Caco-2 (cell line): Measurements from ENCODE around the gene HSPB9. TPM values are rescaled to one million over a fixed set of nuclear protein-coding genes. Genes with fewer than 3 reads are reported as not detected.

Experiments
- BruUV-seq: library from RNA; stranded (reverse); fragments of 400-500 nt; replicated peaks from 2 replicates; lab custom pipeline; 2021; lab: Mats Ljungman, UMichigan
- CTCF ChIA-PET: fragments of 300-600 bp; sonication (Branson Sonifier 250); formaldehyde crosslinking; loops from one replicate; lab custom pipeline; 2022; ENCODE audit warnings: antibody characterized with exemption; lab: Charles Lee
- POLR2A ChIA-PET: fragments of 300-600 bp; sonication (Branson Sonifier 250); formaldehyde crosslinking; loops from one replicate; lab custom pipeline; 2022; ENCODE audit warnings: antibody characterized with exemption; lab: Charles Lee
- DNase-seq, 2 experiments: peaks; one replicate each; pipeline versions ENCODE4 v3.0.0 to v3.0.0-alpha.2; 2020 to 2022
- H3K27me3 ChIP-seq: replicated peaks from 2 replicates; pipeline ENCODE4 v1.6.0; 2011; ENCODE audit warnings: low read length; ENCODE audit not compliant: control insufficient read depth, insufficient read depth
- H3K36me3 ChIP-seq: 2 replicates; pipeline ENCODE4 v1.5.1; 2011; ENCODE audit warnings: low read length; ENCODE audit not compliant: control insufficient read depth, insufficient read depth
- H3K4me1 ChIP-seq: fragments of 250-450 bp; sonication (Bioruptor Pico); 2 replicates; pipeline ENCODE4 v1.5.1; 2020; ENCODE audit warnings: mild to moderate bottlenecking
- H3K4me3 ChIP-seq: 2 replicates; pipeline ENCODE4 v1.5.1; 2011; ENCODE audit warnings: low read depth, mild to moderate bottlenecking, control low read depth, low read length
- H3K9me3 ChIP-seq: fragments of 250-450 bp; sonication (Bioruptor Pico); 2 replicates; pipeline ENCODE4 v1.5.1; 2020; ENCODE audit warnings: mild to moderate bottlenecking, moderate library complexity
- H3K27ac Mint-ChIP-seq: one replicate; pipeline ENCODE4 v1.8.0; 2022; ENCODE audit warnings: mixed read lengths; ENCODE audit not compliant: unreplicated experiment
- H3K27me3 Mint-ChIP-seq: one replicate; pipeline ENCODE4 v1.8.0; 2022; ENCODE audit warnings: mixed read lengths; ENCODE audit not compliant: insufficient read depth, unreplicated experiment
- H3K36me3 Mint-ChIP-seq: one replicate; pipeline ENCODE4 v1.8.0; 2022; ENCODE audit warnings: mild to moderate bottlenecking, mixed read lengths; ENCODE audit not compliant: insufficient read depth, unreplicated experiment
- H3K4me1 Mint-ChIP-seq: one replicate; pipeline ENCODE4 v1.8.0; 2022; ENCODE audit warnings: low read depth, mixed read lengths; ENCODE audit not compliant: unreplicated experiment
- H3K4me3 Mint-ChIP-seq: one replicate; pipeline ENCODE4 v1.8.0; 2022; ENCODE audit warnings: mild to moderate bottlenecking, moderate library complexity, mixed read lengths; ENCODE audit not compliant: unreplicated experiment
- H3K9me3 Mint-ChIP-seq: one replicate; pipeline ENCODE4 v1.8.0; 2022; ENCODE audit warnings: mixed read lengths; ENCODE audit not compliant: unreplicated experiment
- intact Hi-C: fragments of 100-400 bp; cut with micrococcal nuclease; formaldehyde crosslinking; loops from one replicate; pipeline ENCODE4 v1.10.0; 2022; ENCODE audit not compliant: unreplicated experiment
- total RNA-seq: library from RNA; stranded (reverse); gene quantifications from 2 replicates; pipeline ENCODE4 v1.2.3, GENCODE V29; 2022
- TF ChIP-seq, protein P1 (sequence below), 2 experiments: fragments of 200-600 bp in 1 of 2; IDR thresholded peaks; 1 replicate in 1 of 2; 2 replicates in 1 of 2; pipeline versions ENCODE4 v1.5.1 to v1.8.0; 2011 to 2022; ENCODE audit warnings: antibody characterized with exemption in 1 of 2, control low read depth in 1 of 2, inconsistent platforms in 1 of 2, low read depth in 1 of 2, low read length in 1 of 2, mild to moderate bottlenecking in 1 of 2, moderate library complexity in 1 of 2; ENCODE audit not compliant: insufficient read depth in 1 of 2, severe bottlenecking in 1 of 2, unreplicated experiment in 1 of 2

Gene HSPB9
- total RNA-seq, 1 experiment from 2014 or later = not detected

DNA sequence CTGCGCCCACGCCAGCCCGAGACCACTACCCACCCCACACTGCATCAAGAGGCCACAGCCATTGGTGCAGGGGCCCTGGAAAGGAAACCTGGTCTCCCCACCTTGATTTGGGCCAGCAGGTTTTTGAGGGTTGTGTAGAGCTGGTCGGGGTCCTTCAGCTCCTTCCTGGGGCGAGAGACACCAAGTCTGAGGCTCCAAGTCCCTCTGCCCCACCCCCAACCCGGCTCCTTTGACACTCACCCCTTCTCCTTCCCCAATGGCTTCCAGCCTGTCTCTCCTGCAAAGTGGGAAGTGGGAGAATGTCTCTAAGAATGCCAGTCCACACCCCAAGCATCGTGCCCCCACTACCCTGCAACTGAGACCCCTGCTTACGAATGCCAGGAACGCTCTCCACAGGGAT, 8.5 kb upstream of the HSPB9 start:
- no peak for DNase-seq
- H3K36me3 ChIP-seq = no peaks in the 10 kb centered on the region; the same call in none of the 2 replicates
- Mint-ChIP-seq H3K4me3 (no peak overlapping the region), H3K27ac (no peak overlapping the region), H3K9me3 (no peaks in the 10 kb centered on the region), H3K4me1 (no peaks in the 10 kb centered on the region), H3K27me3 (no peaks in the 10 kb centered on the region), H3K36me3 (peaks cover 26% of the 10 kb centered on the region)
- no peaks in the 10 kb centered on the region for H3K27me3 ChIP-seq
- ChIA-PET CTCF (no interaction called here), POLR2A (no interaction called here)
- H3K4me1 ChIP-seq = no peaks in the 10 kb centered on the region
- BruUV-seq = no TSS peak
- TF ChIP-seq, protein P1, sequence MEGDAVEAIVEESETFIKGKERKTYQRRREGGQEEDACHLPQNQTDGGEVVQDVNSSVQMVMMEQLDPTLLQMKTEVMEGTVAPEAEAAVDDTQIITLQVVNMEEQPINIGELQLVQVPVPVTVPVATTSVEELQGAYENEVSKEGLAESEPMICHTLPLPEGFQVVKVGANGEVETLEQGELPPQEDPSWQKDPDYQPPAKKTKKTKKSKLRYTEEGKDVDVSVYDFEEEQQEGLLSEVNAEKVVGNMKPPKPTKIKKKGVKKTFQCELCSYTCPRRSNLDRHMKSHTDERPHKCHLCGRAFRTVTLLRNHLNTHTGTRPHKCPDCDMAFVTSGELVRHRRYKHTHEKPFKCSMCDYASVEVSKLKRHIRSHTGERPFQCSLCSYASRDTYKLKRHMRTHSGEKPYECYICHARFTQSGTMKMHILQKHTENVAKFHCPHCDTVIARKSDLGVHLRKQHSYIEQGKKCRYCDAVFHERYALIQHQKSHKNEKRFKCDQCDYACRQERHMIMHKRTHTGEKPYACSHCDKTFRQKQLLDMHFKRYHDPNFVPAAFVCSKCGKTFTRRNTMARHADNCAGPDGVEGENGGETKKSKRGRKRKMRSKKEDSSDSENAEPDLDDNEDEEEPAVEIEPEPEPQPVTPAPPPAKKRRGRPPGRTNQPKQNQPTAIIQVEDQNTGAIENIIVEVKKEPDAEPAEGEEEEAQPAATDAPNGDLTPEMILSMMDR (IDR thresholded peaks at IDR 0.05; ENCODE audit: insufficient read depth in 1 of 2, low read depth in 1 of 2, low read length in 1 of 2, severe bottlenecking in 1 of 2, unreplicated experiment in 1 of 2) = no peak
- no peaks in the 10 kb centered on the region for H3K9me3 ChIP-seq
- intact Hi-C loops = no loop called here
- no peak overlapping the region for H3K4me3 ChIP-seq

DNA sequence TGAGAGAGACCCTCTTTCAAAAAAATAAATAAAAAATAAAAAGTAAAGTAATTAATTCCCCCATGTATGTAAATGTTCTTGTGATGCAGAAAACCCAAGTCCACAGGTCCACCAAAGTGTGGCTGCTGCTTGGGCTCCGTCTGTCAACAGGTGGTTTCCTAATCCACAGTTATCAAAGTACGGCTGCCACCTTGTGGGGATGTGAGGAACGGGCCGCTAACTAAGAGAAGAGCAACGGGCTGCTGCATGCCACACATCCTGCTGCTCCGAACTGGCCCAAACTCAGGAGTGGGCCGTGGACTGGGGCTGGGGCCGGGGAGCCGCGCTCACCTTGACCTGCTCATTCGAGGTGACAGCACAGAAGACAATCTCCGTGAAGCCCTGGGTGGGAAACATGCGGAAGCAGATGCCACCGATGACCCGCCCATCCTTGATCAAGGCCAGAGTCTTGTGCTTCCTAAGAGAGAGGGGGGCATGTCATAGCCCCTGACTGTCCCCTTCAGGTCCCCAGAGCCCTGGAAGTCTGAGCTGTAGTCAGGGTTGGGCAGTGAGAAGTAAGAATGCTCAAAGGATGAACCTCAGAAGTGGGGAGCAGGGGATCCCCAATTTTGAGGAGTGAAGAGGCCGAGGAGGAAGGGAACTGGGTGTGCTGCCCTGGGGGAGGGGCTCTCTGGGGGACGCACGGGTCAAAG, 5.8 kb upstream of the HSPB9 start:
- peak; percentile 85 to 86 for DNase-seq
- Mint-ChIP-seq H3K27ac (no peak overlapping the region), H3K9me3 (no peaks in the 10 kb centered on the region), H3K27me3 (no peaks in the 10 kb centered on the region), H3K36me3 (peaks cover 36% of the 10 kb centered on the region), H3K4me3 (no peak overlapping the region), H3K4me1 (no peaks in the 10 kb centered on the region)
- TF ChIP-seq, protein P1 (IDR thresholded peaks at IDR 0.05; ENCODE audit: insufficient read depth in 1 of 2, low read depth in 1 of 2, low read length in 1 of 2, severe bottlenecking in 1 of 2, unreplicated experiment in 1 of 2) = peak; percentile 87 to 90
- no TSS peak for BruUV-seq
- Histone ChIP-seq H3K27me3 (no peaks in the 10 kb centered on the region), H3K4me1 (peaks cover 6% of the 10 kb centered on the region), H3K4me3 (no peak overlapping the region), H3K9me3 (no peaks in the 10 kb centered on the region), H3K36me3 (no peaks in the 10 kb centered on the region; the same call in none of the 2 replicates)
- intact Hi-C loops = loop anchor here (1.0 kb wide), 3 partner anchors 50 to 154 kb away; no protein-coding TSS in a partner anchor
- CTCF ChIA-PET = interaction anchor here (0.6 to 1.0 kb wide), 2 partner anchors 67 to 91 kb away, joined by 3 read pairs; no protein-coding TSS in a partner anchor
- POLR2A ChIA-PET = no interaction called here

DNA sequence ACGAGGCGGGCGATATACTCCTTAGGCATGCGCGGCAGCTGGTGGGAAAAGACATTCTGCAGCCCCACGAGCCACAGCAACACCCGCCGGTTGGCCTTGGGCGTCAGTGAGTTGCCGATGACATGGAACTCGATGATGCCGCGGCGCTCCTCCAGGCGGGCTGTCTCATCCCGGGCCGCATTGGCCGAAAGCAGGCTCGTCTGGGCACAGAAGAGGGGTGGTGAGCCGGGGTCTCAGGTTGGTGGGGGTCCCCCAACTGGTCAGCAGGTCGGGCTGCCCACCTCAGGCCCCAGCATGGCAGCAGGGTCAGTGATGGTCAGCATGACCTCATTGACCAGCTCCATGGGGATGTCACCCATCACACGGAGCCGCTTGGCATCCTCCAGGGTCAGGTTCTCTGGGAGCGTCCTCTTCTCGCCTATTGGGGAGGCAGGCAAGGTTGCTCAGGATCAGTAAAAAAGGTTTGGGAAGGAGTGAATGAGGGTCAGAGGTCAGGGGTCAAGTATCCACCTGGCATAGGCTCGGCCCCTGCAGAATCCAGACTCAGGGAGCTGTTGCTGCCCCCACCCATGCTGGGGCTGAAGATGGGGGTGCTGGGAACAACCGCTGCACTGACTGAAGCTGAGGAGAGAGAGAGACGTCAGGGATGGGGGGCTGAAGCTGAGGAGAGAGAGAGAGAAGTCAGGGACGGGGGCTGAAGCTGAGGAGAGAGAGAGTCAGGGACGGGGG, 5.0 kb upstream of the HSPB9 start:
- Mint-ChIP-seq H3K4me3 (no peak overlapping the region), H3K27ac (no peak overlapping the region), H3K36me3 (peaks cover 43% of the 10 kb centered on the region), H3K4me1 (no peaks in the 10 kb centered on the region), H3K27me3 (no peaks in the 10 kb centered on the region), H3K9me3 (no peaks in the 10 kb centered on the region)
- TF ChIP-seq, protein P1 (IDR thresholded peaks at IDR 0.05; ENCODE audit: insufficient read depth in 1 of 2, low read depth in 1 of 2, low read length in 1 of 2, severe bottlenecking in 1 of 2, unreplicated experiment in 1 of 2) = no peak
- BruUV-seq = no TSS peak
- ChIA-PET POLR2A (no interaction called here), CTCF (interaction anchor here (0.6 to 1.3 kb wide), 4 partner anchors 19 to 92 kb away, joined by 3 to 5 read pairs (median 3); no protein-coding TSS in a partner anchor)
- Histone ChIP-seq H3K27me3 (no peaks in the 10 kb centered on the region), H3K4me3 (no peak overlapping the region), H3K4me1 (peaks cover 6% of the 10 kb centered on the region), H3K36me3 (no peaks in the 10 kb centered on the region; the same call in none of the 2 replicates), H3K9me3 (no peaks in the 10 kb centered on the region)
- DNase-seq = no peak
- intact Hi-C loops = no loop called here
